Hepatic stellate cell (primary cell): ENCODE measurements around the gene EDEM2.
A peak's percentile ranks its signal among the peaks of the same experiment; 100 is the strongest.
"Not testable (repeated sequence)": the region's sequence is repeated elsewhere in the genome, so short reads cannot be mapped to it uniquely, and the experiment has no call there.

Experiments
- DNase-seq: peaks from one replicate; pipeline ENCODE4 v3.0.0; 2011; ENCODE audit warnings: low spot score

The EDEM2 gene

DNA sequence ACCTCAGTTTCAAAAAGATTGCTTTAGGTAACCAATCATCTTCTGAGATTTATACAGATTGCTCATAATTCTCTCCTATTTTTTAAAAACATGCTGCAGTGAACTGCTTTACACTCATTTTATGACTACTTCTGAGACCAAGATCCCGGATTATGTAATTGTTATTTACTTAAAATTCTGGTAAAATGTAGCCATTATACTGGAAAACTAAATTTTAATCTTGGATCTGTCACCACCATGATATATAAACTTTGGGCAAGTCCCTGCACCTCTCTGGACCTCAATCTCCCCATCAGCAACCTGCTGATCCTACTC is 24.3 kb upstream of the EDEM2 start:
- no peak for DNase-seq

DNA sequence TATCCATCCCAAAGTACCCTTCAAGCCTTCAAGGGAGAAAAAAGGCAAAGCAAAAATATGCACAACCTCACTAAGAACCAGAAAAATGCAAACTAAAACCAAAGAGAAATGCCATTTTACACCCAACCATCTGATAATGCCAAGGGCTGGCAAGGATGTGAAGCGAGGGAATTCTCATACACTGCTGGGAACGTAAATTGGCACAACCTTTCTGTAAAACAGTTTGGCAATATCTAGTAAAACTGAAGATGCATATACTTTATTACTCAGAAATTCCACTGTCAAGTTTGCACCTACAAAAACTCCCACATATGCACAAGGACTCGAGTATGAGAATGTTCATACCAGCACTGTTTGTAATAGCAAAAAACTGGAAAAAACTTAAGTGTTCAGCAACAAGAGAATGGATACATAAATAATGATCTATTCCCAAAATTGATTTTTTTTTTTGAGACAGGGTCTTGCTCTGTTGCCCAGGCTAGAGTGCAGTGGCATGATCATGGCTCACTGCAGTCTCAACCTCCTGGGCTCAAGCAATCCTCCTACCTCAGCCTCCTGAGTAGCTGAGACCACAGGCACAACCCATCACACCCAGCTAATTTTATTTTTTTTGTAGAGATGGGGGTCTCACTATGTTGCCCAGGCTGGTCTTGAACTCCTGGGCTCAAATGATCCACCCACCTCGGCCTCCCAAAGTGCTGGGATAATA is 21.7 kb upstream of the EDEM2 start:
- DNase-seq: not testable (repeated sequence)

DNA sequence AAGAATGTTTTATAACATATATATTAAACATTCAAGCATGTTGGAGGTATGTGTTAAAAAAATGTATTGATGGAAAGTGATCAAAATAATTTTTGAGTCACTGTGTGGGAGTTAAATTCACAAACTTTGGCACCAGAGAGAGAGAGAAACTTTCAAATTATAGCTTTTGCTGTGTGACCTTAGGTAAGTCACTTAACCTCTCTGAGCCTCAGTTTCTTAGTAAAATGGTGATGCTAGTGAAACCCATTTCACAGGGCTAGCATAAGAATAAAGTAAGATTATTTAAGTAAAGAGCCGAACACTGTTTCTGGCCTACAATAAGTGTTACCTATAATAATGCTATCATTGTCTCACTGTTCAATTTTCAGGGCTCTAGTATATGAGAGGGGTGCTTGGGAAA is 20.7 kb upstream of the EDEM2 start:
- no peak for DNase-seq

DNA sequence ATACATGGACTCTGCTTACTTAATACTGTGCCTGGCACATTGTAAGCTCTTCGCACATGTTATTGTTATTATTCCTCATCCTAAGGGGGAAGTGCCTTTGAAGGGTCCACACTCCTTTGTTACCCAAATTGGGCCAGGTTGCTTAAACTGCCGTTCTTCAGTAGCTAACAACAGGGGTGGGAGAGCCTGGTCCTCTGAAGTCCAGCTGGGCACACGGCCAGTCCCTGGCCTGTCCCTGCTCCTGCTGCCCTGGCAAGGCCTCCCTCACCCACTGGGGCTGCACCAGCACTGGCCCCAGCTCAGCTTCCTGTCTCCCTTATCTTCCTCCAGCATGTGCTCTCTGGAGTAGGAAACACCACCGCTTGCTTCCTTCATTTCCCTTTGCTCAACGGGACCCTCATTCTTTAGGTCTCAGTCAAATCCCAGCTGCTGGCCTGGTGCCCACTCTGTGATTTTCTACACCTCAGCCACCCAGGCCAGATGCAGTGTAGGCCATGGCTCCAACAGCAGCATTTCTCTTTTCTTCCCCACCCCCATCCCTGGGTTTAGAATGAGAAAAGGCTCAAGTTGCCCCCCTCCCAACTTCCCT is 19.2 kb upstream of the EDEM2 start:
- DNase-seq: no peak

DNA sequence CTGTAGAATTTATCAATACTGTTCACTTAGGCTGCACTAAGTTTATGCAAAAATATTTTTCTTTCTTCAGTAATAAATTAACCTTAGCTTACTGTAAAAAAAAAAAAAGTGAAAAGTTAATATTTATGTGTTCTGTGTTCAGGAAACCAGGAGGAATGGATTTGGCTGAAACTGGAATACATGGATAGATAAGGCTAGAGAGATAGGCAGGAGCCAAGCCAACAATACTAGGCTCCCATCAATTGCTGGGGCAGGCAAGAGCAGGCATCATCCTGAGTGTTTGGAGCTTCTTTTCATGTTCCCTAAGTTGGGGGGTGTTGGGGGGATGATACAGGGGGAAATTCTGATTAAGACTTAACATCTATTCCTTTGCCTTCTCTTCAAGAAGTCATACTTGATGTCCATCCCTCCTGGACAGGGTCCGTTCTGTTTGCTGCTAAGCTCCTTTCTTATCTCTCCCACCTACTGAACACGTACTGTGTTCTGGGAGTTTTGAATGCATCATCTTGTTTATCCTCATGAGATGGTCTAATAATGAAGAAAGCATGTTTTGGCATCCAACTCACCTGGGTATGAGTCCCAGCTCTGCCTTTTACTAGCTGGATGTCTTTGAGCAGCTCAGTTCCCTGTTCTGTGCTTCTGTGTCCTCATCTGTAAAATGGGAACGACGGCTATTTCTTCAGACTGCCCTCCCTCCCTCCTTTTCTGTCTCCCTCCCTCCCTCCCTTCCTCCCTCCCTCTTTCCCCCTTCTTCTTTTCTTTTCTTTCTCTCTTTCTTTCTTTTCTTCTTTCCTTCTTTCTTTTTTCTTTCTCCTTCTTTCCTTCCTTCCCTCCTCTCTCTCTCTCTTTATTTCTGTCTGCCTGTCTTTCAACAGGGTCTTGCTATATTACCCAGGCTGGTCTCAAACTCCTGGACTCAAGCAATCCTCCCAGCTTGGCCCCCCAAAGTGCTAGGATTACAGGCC is 18.4 kb upstream of the EDEM2 start:
- DNase-seq: no peak

DNA sequence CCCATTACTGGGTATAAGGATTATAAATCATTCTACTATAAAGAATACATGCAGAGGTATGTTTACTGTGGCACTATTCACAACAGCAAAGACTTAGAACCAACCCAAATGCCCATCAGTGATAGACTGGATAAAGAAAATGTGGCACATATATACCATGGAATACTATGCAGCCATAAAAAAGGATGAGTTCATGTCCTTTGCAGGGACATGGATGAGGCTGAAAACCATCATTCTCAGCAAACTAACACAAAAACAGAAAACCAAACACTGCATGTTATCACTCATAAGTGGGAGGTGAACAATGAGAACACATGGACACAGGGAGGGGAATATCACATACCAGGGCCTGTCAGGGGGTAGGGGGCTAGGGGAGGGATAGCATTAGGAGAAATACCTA is 17.4 kb upstream of the EDEM2 start:
- DNase-seq: not testable (repeated sequence)

DNA sequence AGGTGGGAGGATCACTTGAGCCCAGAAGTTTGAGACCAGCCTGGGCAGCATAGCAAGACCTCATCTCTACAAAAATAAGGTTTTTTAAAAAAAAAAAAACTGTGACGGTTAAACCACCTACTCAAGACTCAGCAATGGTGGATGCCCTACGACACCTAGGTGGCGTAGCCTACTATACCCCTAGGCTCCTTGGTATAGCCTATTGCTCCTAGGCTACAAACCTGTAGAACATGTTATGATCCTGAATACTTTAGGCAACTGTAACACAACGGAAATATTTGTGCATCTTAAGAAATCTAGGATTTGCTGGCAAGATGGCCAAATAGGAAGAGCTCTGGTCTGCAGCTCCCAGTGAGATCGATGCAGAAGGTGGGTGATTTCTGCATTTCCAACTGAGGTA is 13.2 kb upstream of the EDEM2 start:
- not testable (repeated sequence) for DNase-seq

DNA sequence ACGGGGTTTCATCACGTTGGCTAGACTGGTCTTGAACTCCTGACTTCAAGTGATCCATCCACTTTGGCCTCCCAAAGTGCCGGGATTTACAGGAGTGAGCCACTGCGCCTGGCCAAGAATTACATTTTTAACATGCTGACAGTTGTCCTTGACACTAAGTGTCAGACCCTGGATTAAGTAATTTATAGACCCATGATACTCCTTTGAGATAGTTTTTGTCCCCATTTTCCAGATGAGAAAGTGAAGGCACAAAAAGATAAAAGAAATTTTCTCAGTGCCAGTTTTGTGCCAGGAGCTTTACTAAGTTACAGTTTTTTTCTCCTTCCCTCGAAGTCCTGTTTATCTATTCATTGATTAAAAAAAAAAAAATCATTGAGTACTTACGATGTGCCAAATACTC is 9.8 kb upstream of the EDEM2 start:
- no peak for DNase-seq

DNA sequence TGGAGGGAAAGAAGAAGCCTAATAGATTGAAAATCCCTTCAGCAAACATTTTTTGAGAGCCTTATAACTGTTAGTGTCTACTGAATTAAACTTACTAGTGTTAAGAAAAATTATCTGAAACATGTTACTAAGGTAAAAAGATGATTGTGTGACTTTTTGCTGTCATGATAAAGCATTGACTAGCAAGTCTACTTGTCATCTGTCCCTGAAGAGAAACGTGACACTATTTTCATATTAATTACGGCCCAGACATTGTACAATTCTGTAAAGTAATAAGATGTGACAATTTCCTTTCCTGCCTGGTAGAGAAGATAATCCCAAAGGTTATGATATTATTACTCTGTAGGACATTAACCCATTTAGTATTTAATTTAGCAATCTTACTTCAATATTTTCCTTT is 8.8 kb upstream of the EDEM2 start:
- no peak for DNase-seq

DNA sequence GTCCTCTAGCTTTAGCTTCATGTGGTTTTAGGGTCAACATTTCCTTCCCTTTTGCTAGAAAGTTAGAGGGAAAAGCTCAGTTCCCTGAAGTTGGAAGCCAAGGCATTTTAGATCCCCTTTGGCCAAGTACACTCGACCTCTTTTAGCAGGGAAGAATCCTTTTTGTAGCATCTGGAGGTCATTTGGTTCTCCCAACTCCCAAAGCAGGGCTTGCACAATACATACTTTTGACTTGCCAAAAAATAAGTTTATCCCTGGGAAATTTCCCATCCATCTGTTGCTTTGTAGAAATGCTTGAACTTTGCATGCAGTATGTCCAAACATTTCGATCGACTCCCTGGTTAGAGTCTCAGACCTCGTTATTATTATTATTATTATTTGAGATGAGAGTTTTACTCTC is 4.6 kb upstream of the EDEM2 start:
- no peak for DNase-seq

DNA sequence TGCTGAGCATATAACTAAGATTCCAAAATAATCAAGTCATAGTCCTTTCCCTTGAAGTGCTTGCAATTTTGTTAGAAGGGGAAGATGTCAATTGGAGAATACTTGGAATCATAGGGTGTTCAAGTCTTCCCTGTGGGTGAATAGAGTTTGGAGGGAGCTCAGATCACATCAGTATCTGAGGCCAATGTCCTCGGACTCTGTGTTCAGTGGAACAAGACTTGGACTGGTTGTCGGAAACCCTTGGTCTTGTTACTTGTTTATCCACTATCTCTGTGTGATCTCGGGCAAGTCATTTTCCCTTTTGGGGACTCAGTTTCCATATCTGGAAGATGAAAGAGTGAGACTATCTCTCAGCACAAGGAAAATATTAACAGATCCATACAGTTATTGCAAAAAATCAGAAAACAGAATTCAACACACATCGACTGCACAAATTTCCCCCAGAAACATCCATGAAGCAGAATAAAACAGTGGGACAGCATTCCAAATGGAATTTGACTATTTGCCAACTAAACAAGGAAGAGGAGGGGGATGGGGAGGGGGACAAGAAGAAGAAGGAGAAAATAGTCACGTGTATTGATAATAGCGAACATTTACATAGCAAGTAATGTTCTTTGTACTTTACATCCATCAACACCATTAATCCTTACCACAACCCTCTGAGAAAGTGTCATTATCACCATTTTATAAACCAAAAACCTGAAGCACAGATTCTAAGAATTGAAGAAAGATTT is 3.9 kb upstream of the EDEM2 start:
- DNase-seq: no peak

DNA sequence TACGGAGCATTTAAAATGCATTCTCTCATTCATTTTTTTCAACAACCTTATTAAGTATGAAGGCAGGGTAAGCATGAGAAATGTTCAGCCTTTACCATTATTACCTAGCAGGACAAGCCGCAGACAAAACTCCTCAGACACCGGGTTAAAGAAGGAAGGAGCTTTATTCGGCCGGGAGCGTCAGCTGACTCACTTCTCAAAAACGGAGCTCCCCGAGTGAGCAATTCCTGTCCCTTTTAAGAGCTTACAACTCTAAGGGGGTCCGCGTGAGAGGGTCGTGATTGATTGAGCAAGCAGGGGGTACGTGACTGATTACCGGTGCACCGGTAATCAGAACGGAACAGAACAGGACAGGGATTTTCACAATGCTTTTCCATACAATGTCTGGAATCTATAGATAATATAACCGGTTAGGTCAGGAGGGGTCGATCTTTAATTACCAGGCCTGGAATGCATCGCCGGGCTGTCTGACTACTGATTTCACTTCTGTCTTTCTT is 487 bp upstream of the EDEM2 start:
- DNase-seq: not testable (repeated sequence)

DNA sequence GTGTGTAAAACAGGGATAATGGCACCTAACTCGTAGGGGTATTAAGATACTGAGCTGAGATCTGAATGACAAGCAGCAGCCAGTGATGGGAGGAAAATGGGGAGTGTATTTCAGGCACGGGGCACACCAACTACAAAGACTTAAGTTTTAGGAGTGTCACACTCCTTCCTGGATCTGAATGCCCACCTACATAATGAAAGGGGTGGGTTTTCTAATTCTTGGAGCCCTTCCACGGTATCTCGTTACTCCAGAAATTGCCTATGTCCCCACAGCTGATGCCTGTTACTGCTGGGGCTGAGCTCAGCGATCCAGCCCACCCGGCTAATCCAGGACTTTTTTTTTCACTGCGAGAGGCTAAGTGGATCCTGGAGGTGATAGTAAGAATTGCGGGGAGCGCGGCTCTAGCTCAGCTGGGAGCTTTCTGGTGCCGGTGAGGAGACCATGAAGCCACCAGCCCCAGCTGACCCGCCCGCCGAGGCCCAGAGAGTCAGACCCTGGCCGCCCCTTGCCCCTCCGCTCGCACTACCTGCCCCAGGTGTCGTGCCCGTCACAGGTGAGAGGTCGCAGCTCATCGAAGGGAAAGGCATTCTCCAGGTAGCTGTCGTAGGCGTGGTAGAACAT is 727 bp downstream of the EDEM2 start:
- peak; percentile 70 for DNase-seq

DNA sequence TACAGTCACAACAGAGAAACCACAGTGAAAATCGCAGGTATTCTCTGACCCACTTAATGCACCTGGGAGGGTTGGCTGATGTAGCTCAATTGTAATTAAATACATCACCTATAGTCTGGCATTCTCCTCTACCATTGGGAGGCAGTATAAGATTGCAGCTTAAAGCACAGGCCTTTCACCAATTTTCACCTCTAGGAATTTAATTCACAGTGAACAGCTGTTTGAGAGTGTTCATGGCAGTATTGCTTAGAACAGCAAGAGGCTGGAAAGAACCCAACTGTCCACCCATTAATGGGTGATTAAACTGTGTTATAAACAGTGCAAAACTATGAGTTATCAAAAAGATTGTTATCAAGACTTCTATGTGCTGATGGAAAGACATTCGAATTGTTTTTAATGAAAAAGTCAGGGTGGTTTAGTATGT is 2.0 kb downstream of the EDEM2 start:
- peak; percentile 29 for DNase-seq

DNA sequence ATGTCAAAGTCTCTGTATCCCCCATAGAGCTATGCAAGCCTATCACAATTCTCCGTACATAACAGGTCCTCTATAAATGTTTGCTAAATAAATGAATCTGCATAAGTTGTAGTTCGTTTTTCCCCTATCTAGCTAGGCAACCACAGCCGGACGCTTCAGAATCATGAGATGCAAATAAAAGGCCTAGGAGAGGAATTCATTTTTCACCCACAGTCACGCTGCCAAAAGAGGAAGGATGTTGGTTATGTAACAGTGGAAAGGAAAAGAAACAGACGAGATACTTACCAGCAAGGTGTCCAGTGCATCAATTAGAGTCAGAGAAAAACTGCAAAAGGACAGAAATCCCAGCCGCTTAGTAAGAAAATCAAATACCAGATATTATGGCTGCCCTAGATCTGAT is 2.4 kb downstream of the EDEM2 start:
- DNase-seq: no peak

DNA sequence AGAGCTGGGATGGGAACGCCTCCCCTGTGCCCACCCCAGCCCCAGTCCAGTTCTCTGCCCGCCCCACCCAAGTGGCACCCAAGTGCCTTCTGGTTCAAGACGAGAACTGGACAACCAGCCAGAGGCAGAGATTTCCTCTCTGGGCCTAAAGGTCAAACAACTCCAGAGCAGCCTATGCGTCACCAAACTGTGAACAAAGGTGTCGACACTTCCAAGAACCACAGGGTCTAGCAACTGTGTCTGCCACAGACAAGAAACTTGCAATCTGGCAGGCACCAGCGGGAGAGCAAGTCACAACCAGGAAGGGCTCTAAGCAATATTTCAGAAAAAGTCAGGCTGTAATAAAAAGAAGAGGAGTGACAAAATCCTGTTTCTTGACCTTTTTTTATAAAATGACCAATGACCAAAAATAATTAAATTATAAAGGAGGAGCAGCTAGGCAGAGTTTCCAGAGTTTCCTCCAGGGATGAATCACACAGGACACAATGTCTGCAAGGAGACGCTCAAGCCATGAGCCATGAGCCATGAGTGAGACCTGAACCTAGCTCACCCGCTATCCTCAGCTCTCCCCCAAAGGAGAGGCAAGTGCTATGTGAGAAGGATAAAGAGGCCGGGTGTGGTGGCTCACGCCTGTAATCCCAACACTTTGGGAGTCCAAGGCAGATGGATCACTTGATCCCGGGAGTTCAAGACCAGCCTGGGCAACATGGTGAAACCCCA is 11.1 kb downstream of the EDEM2 start:
- DNase-seq: peak; percentile 43

DNA sequence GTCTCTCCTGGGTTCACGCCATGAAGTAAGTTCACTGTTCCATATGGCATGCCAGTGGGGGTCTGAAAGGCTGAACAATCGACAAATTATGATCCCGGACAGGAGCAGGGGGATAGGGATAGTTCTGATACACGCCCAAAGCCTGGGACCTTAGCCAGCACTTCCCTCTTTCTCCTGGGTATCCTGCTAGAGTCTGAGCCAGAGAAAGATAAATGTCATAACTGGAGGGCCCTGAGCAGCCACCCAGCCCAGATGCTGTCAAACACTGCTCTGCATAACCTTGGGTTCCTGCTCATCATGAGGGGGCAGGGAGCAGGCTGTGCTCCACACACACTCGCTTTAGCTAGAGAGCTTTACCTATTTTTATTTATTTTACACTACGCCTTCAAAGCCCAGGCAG is 12.3 kb downstream of the EDEM2 start:
- DNase-seq: no peak

DNA sequence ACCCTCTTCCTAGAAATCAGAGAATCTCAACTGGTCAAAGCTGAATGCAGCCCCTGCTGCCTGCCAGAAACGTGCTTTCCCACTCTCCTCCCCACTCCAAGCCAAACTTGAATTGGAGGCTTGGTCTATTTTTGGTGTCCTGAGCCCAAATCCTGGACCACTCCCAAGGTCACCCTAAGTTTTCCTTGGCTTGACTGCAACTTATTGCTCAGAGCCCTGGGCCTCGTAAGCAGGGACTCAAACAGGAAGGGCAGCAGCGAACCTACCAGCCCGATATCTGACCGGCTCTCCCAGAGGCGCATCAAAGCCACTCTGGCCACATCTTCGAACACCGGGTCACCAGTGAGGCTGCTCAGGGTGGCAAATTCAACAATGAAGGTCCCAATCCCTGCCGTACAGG is 12.7 kb downstream of the EDEM2 start:
- DNase-seq: peak; percentile 26

DNA sequence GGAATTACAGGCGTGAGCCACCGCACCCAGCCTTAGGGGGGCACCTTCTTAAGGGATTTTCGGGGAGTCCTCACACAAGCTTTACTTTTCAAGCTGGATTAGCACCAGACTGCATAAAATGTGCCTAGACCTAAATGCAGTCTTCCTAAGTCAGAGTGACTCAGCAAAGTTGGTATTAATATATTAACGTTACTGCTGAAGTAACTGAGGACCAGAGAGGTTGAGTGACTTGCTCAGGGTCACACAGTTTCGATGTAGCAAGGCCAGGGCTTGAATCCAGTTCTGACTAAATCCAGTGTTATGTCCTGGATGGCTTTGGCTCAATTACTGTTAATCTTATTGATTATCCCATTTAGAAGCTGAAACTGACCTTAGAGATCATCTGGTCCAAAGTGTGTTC is 13.4 kb downstream of the EDEM2 start:
- no peak for DNase-seq

DNA sequence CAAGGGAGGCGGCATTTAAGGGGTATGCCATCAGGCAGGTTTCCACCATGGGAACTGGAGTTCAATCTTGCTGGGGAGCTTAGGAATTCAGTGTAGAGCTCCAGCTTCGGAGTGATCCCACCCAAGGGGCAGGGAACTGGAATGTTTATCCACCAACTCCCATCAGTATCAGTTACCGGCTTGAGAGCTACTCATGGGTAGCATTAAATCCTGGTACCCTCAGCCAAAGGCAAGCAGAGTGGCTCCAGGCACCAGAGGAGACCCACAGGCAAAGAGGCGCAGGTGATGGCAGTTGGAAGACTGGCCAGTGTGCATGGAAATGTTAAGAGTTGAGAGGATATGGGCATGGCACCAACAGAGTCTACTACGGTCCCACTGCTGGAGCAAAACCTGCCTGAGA is 14.1 kb downstream of the EDEM2 start:
- DNase-seq: no peak

DNA sequence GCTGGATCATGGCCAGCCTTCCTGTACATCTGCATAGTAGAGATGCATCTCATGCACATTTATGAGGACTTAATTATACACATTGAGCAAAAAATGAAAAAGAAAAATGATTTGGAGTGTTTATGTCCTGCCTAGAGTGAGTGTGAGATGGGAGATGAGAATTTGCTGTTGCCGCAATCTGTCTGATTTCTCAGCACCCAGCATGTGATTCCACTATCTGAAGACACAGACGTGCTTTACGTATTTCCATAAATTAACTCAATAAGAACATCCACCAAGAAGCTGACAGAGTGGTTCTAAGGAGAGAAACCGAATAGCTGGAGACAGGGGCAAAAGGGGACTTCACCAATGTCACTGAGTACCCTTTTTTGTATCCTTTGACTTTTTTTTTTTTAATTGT is 15.2 kb downstream of the EDEM2 start:
- no peak for DNase-seq
